Loucy (cell line): ENCODE measurements around the gene AHI1.

ENCODE experiments used
- CTCF ChIP-seq: fragments of 200-600 bp; sonication (generic); conservative IDR thresholded peaks from 2 replicates; pipeline ENCODE4 v1.5.1; 2014; ENCODE audit warnings: mild to moderate bottlenecking, antibody characterized with exemption, low read length
- EZH2phosphoT487 ChIP-seq: fragments of 200-600 bp; IDR thresholded peaks from 2 replicates; pipeline ENCODE4 v1.6.1; 2018; ENCODE audit warnings: antibody characterized with exemption, mild to moderate bottlenecking, moderate library complexity, borderline replicate concordance

GRCh38 chr6:135464634-135465033, 32.9 kb downstream of the AHI1 start:
- TF ChIP-seq EZH2phosphoT487: no peak
- TF ChIP-seq CTCF: no peak
